ENCODE data around the gene GDF9.

Gene GDF9

DNA sequence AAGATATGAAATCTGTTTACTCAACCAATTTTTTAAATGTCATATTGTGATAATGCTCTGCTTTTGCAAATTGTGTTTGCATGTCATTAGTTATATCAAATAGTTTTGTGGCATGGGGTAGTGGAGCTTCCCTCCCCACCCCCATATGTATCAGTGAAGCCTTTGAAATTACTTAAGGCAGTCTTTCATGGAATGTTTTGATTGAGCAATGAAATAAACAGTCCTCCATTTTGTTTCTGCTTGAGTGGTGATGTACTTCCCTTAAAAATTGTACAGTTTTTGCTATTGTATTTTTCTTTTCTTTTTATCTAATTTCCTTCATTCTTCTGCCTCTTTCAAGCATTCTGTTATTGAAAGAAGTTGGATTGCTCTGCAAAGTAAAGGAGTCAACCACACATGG, 49.7 kb downstream of the GDF9 start:
- DNase-seq: no peak

DNA sequence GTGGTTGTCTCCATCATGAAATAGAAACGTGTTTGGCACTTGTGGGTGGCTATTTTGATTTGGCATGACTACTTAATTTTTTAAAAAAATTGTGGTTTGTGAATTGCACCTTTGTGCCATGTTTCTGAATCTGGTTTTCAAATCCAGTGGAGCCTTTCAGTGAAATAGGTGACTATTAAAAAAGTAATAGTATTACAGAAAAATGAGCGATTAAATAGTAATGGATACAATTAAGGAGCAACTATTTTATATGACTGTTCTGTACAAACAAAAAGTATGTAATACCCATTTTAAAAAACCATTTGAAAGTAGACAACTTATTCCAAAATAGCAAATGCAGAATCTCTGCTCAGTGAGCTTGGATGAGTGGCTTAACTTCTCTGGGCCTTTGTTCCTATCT, 50.2 kb downstream of the GDF9 start:
- DNase-seq: no peak

DNA sequence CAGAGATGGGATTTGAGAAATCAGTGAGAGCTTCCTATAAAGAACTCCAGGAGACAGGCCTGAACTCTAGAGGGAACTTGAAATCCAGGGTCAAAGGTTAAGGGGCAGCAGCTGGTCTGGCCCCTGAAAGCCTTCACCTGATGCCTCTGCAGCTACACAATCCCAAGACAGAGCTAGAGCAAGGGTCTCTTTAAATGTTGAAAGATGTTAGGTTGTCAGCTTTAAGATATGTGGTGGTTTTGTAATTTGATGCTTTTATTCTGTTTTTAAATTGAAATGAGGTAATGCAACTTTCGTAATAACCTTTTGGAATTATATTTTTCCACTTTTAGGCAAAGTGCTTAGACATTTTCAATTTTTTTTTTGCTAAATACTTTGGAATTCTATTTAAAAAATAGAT, 50.8 kb downstream of the GDF9 start:
- no peak for DNase-seq

DNA sequence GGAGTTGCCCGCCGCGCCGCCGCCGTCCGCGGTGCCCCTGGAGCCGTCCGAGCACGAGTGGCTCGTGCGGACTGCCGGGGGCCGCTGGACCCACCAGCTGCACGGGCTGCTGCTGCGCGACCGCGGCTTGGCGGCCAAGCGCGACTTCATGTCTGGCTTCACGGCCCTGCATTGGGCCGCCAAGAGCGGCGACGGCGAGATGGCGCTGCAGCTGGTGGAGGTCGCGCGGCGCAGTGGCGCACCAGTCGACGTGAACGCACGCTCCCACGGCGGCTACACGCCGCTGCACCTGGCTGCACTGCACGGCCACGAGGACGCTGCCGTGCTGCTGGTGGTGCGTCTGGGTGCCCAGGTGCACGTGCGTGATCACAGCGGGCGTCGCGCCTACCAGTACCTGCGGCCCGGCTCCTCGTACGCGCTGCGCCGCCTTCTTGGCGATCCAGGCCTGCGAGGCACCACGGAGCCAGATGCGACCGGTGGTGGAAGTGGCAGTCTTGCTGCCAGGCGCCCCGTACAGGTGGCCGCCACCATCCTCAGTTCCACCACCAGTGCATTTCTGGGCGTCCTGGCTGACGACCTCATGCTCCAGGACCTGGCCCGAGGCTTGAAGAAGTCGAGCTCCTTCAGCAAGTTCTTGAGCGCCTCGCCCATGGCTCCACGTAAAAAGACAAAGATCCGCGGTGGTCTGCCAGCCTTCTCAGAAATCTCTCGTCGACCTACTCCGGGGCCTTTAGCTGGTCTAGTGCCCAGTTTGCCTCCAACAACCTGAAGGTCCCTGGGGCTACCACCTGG, 51.6 kb downstream of the GDF9 start:
- no peak for DNase-seq

DNA sequence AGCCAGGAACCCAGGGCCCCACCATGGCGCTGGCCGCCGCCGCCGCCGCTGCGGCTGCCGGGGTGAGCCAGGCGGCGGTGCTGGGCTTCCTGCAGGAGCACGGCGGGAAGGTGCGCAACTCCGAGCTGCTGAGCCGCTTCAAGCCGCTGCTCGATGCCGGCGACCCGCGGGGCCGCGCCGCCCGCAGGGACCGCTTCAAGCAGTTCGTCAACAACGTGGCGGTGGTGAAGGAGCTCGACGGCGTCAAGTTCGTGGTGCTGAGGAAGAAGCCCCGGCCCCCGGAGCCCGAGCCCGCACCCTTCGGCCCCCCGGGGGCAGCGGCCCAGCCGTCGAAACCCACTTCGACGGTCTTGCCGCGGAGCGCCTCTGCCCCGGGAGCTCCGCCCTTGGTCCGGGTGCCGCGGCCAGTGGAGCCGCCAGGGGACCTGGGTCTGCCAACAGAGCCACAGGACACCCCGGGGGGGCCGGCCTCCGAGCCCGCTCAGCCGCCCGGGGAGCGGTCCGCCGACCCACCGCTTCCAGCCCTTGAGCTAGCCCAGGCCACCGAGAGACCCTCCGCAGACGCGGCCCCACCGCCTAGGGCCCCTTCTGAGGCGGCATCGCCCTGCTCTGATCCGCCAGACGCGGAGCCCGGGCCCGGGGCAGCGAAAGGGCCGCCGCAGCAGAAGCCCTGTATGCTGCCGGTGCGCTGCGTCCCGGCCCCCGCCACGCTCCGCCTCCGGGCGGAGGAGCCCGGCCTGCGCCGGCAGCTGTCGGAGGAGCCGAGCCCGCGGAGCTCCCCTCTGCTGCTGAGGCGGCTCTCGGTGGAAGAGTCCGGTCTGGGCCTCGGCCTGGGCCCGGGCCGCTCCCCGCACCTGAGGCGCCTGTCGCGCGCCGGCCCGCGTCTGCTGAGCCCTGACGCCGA, 52.4 kb downstream of the GDF9 start:
- DNase-seq: peak; percentile 49

DNA sequence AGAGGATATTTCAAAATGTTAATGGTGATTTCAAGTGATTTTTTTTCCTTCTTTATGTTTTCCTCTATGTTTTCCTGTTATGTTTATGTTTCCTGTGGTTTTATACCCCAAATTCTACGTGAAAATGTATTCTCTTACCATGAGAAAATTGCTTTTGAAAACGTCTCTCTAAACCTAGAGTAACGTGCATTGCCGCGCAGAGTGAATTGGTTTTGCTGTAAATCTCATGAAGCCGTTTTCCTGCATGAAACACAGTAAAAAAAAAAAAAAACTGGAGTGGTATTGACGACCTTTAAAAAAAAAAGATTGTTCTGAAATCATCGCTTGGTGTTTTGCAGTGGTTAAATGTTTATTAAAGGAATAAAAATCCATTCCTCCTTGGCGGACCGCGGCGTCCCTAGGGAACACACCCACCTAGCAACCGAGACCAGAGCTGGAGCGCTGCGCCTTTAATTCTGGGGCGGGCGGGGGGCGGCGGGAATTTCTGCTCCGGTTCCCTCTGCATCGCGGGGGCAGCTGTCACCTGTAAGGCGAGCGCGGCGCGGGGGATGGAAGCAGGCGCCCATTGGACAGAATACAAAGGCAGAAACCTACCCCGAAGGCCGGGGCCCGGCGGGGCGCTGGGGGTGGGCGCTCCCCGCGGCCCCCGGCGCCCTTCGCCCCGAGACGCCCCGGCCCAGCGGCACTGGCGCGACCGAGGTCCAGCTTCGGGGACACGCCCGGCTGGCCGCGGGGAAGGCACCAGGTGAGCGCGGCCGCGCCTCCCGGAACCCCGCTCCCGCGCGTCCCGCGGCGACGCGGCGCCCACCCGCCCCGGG, 53.3 kb downstream of the GDF9 start, which contains the start of gene SOWAHA:
TSS of gene SOWAHA (plus strand) at position 522 of the 818 bp plus-strand sequence. CDS start 320 bp downstream, outside the sequence.
- no peak for DNase-seq

DNA sequence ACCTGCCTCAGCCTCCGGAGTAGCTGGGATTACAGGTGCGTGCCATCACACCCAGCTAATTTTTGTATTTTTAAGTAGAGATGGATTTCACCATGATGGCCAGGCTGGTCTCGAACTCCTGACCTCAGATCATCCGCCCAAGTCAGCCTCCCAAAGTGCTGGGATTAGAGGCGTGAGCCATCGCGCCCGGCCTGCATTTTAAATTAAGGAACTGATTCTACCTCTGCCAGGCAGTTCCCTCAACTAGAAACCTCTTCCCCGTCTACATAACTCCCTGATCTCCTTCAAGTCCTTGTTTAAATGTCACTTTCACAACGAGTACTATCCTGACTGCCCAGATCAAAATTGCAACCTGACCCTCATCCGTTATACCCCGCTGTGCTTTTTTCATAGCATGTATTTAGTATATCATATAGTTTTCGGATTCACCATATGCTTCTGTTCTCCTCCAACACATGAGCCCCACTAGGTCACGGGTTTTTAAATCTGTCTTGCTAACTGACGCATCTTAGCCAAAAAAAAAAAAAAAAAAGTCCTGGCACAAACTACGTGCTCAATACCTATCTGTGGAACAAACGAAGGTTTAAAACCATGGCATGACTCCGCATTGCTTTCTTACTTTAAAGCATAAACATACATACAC, 54.0 kb downstream of the GDF9 start:
- no peak for DNase-seq
